ENCODE data around the gene MCC. TPM values are rescaled to one million over a fixed set of nuclear protein-coding genes. Genes with fewer than 3 reads are reported as not detected.

Gene MCC
- total RNA-seq, 5 donors from 2014 or later (not counting 1 experiment from before 2014, with no cell fraction given), result 2.6 to 8.3 (median 6.3) TPM

DNA sequence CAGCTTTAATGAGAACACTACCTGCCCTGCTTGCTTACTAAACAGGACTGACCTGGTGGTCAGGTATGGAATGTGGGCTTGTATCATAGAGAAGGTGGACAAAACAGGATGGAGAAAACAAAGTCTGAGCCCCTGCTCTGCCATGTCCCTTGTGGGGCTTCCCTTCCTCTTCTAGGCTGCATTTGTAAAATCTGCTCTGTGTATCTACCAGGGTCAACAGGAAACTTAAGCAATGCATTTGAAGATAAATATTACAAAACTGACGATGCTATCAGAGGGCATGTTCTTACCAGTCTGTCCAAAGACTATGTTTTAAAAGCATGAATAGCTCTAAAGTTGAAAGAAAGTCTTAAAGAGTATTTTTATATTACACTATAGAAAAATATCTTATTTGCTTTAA lies 282.9 kb downstream of the MCC start:
- Mint-ChIP-seq H3K4me1 (no peaks in the 10 kb centered on the region), H3K36me3 (no peaks in the 10 kb centered on the region), H3K9me3 (no peaks in the 10 kb centered on the region), H3K27me3 (no peaks in the 10 kb centered on the region), H3K27ac (no peak overlapping the region), H3K4me3 (no peak overlapping the region)
- POLR2A ChIA-PET, result no interaction called here
- ATAC-seq (replicated peaks in 1 of 4) (no peak), DNase-seq (no peak)
- WGBS (ENCODE audit: insufficient coverage), result no CpG with 5 or more reads among the region's 1 CpG
- Histone ChIP-seq H3K4me3 (ENCODE audit: control insufficient read depth in 1 of 2, extremely low read depth in 1 of 2, low read length in 1 of 2) (no peak overlapping the region), H3K36me3 (ENCODE audit: control insufficient read depth in 2 of 2, extremely low read depth in 1 of 2, insufficient read depth in 1 of 2, low read length in 1 of 2) (no peaks in the 10 kb centered on the region), H3K27ac (ENCODE audit: low read length) (no peak overlapping the region), H3K4me1 (ENCODE audit: control insufficient read depth in 1 of 2, extremely low read depth in 1 of 2, insufficient read depth in 2 of 2, low read length in 2 of 2) (no peaks in the 10 kb centered on the region), H3K9me3 (no peaks in the 10 kb centered on the region), H3K27me3 (replicated peaks in 1 of 2; ENCODE audit: control insufficient read depth in 2 of 2, extremely low read depth in 1 of 2, insufficient read depth in 2 of 2, low read length in 1 of 2) (no peaks in the 10 kb centered on the region)
- CTCF ChIA-PET, result interaction anchor here in 1 of 2 donors (0.6 kb wide), 1 partner anchor 9 kb away, joined by 4 read pairs; no protein-coding TSS in a partner anchor

DNA sequence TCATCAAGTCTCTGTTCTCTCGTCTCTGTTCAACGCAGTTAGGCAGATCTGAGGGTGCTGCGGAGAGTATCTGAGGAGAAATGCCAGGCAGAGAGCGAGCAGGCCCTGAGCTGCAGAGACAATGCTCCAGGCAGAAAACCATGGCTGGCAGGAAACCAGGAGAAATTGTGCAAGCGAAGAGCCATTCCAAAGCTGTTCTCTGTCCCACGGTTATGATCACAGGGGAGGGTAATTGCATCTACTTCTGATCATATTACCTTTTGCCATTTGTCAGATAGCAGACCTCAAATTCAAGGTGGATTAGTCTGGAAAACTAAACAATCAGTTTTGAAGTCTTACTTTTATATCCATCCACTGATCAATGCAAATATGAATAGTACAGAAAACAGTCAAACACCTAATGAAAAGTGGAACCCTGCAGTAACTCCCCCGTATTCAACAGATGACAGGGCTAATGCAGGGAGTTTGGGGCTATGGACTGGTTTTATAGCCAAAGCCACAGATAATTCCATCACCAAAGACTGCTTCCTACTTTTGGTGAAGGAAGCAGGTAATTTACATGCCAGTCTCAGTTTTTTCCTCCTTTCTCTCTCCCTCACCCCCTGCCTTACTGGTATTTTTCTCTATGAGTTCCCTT lies 283.6 kb downstream of the MCC start:
- DNase-seq, result no peak
- H3K36me3 Mint-ChIP-seq, result no peaks in the 10 kb centered on the region
- H3K27ac Mint-ChIP-seq, result no peak overlapping the region
- no peaks in the 10 kb centered on the region for H3K36me3 ChIP-seq (ENCODE audit: control insufficient read depth in 2 of 2, extremely low read depth in 1 of 2, insufficient read depth in 1 of 2, low read length in 1 of 2)
- no peak overlapping the region for H3K4me3 ChIP-seq (ENCODE audit: control insufficient read depth in 1 of 2, extremely low read depth in 1 of 2, low read length in 1 of 2)
- ATAC-seq (replicated peaks in 1 of 4), result no peak
- H3K9me3 ChIP-seq, result no peaks in the 10 kb centered on the region
- CTCF ChIA-PET, result interaction anchor here in 1 of 2 donors (0.6 kb wide), 1 partner anchor 10 kb away, joined by 4 read pairs; no protein-coding TSS in a partner anchor
- no peaks in the 10 kb centered on the region for H3K27me3 Mint-ChIP-seq
- 87% methylated on average over 5 of the region's 7 CpGs for WGBS (ENCODE audit: insufficient coverage)
- H3K4me1 ChIP-seq (ENCODE audit: control insufficient read depth in 1 of 2, extremely low read depth in 1 of 2, insufficient read depth in 2 of 2, low read length in 2 of 2), result no peaks in the 10 kb centered on the region
- H3K4me3 Mint-ChIP-seq, result no peak overlapping the region
- H3K27ac ChIP-seq (ENCODE audit: low read length), result no peak overlapping the region
- H3K9me3 Mint-ChIP-seq, result no peaks in the 10 kb centered on the region
- no peaks in the 10 kb centered on the region for H3K27me3 ChIP-seq (replicated peaks in 1 of 2; ENCODE audit: control insufficient read depth in 2 of 2, extremely low read depth in 1 of 2, insufficient read depth in 2 of 2, low read length in 1 of 2)
- POLR2A ChIA-PET, result no interaction called here
- H3K4me1 Mint-ChIP-seq, result peaks cover 0 to 2% (median 0%) of the 10 kb centered on the region in 3 donors

DNA sequence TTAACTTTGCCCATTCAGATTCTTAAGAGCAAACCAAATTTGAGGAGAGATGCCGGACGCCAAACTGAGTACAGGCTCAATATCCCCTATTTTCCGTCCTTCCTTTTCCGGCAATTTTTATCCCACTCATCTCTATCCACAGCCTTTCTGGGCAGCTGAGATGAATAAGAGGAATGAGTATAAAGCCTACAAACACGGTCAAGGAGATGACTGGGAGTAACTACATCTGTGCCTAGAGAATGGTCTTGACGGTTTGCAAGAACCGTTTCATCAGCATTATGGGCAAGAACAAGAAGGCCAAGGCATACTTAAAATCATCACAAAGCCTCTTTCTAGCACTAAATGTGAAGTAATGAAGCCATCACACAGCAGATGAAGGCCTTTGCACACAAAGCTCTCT lies 284.3 kb downstream of the MCC start:
- no peak overlapping the region for H3K27ac Mint-ChIP-seq
- H3K9me3 ChIP-seq, result no peaks in the 10 kb centered on the region

DNA sequence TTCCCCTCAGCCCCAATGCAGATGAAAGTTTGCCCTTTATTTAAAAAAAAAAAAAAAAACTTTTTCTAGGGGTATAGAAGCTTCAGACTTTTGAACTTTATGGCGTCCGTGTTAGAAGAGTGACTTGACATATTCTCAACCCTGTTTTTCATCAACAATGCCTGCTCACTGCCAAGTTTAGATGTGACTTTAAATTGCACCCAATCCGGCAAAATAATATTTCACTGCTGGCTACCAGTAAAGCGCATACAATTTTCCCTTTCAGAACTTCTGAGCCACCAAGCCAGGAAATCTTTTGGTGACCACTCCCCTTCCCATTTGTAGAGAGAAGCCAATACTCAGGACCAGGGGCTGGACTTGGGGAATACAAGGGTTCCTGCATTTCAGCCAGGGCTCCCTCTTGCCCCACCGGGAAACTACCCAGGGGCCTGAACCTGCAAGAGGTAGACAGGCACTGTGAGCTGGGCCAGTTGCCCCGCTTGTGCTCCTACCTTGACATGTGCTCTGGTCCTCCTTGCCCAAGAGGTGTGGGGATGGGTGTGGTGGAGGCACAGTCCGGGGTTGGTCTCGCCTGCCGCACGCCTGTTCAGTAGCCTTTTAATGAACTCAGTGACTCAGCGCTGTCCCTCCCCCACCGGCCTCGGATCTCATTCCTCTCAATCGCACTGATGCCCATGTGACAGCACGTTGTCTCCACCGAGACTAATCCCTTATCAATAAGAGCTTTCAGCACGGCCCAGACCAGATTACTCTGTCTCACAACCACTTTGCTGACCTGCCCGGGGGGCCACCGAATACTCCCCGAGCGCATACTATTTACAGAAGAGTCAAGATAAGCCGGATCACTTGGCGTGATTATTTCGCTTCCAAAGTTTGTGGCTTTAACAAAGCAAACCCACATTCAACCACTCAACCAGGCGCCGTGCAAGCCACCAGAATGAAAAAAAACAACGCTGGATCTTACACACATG lies 285.2 kb downstream of the MCC start:
- POLR2A ChIA-PET, result no interaction called here
- H3K4me3 ChIP-seq (ENCODE audit: control insufficient read depth in 1 of 2, extremely low read depth in 1 of 2, low read length in 1 of 2), result no peak overlapping the region
- ATAC-seq (replicated peaks in 1 of 4) (no peak), DNase-seq (peak in 1 of 35 experiments; percentile 3)
- peaks cover 0 to 2% (median 0%) of the 10 kb centered on the region in 3 donors for H3K4me1 Mint-ChIP-seq
- no peak overlapping the region for H3K4me3 Mint-ChIP-seq
- H3K27ac ChIP-seq (ENCODE audit: low read length), result no peak overlapping the region
- H3K9me3 Mint-ChIP-seq, result no peaks in the 10 kb centered on the region
- no peaks in the 10 kb centered on the region for H3K9me3 ChIP-seq
- no peaks in the 10 kb centered on the region for H3K36me3 ChIP-seq (ENCODE audit: control insufficient read depth in 2 of 2, extremely low read depth in 1 of 2, insufficient read depth in 1 of 2, low read length in 1 of 2)
- 91% methylated on average over 14 of the region's 27 CpGs for WGBS (ENCODE audit: insufficient coverage)
- H3K27me3 ChIP-seq (replicated peaks in 1 of 2; ENCODE audit: control insufficient read depth in 2 of 2, extremely low read depth in 1 of 2, insufficient read depth in 2 of 2, low read length in 1 of 2), result no peaks in the 10 kb centered on the region
- H3K27ac Mint-ChIP-seq, result no peak overlapping the region
- H3K27me3 Mint-ChIP-seq, result no peaks in the 10 kb centered on the region
- no peaks in the 10 kb centered on the region for H3K4me1 ChIP-seq (ENCODE audit: control insufficient read depth in 1 of 2, extremely low read depth in 1 of 2, insufficient read depth in 2 of 2, low read length in 2 of 2)
- H3K36me3 Mint-ChIP-seq, result no peaks in the 10 kb centered on the region
- CTCF ChIA-PET, result interaction anchor here in 1 of 2 donors (0.6 kb wide), 1 partner anchor 43 kb away, joined by 5 read pairs; no protein-coding TSS in a partner anchor

More for the DNA sequence above, 284.3 kb downstream of the MCC start:
- DNase-seq (no peak), ATAC-seq (replicated peaks in 1 of 4) (no peak)
- POLR2A ChIA-PET, result no interaction called here
- Histone ChIP-seq H3K27me3 (replicated peaks in 1 of 2; ENCODE audit: control insufficient read depth in 2 of 2, extremely low read depth in 1 of 2, insufficient read depth in 2 of 2, low read length in 1 of 2) (no peaks in the 10 kb centered on the region), H3K36me3 (ENCODE audit: control insufficient read depth in 2 of 2, extremely low read depth in 1 of 2, insufficient read depth in 1 of 2, low read length in 1 of 2) (no peaks in the 10 kb centered on the region), H3K27ac (ENCODE audit: low read length) (no peak overlapping the region), H3K4me1 (ENCODE audit: control insufficient read depth in 1 of 2, extremely low read depth in 1 of 2, insufficient read depth in 2 of 2, low read length in 2 of 2) (no peaks in the 10 kb centered on the region), H3K4me3 (ENCODE audit: control insufficient read depth in 1 of 2, extremely low read depth in 1 of 2, low read length in 1 of 2) (no peak overlapping the region)
- CTCF ChIA-PET, result no interaction called here
- H3K4me1 Mint-ChIP-seq, result peaks cover 0 to 2% (median 0%) of the 10 kb centered on the region in 3 donors
- no peaks in the 10 kb centered on the region for H3K9me3 Mint-ChIP-seq
- no peaks in the 10 kb centered on the region for H3K36me3 Mint-ChIP-seq
- H3K4me3 Mint-ChIP-seq, result no peak overlapping the region
- no peaks in the 10 kb centered on the region for H3K27me3 Mint-ChIP-seq
- 100% methylated on average over 1 of the region's 7 CpGs for WGBS (ENCODE audit: insufficient coverage)

- Histone ChIP-seq H3K4me1 (ENCODE audit: control insufficient read depth in 1 of 2, extremely low read depth in 1 of 2, insufficient read depth in 2 of 2, low read length in 2 of 2) (no peaks in the 10 kb centered on the region), H3K27ac (ENCODE audit: low read length) (no peak overlapping the region), H3K36me3 (ENCODE audit: control insufficient read depth in 2 of 2, extremely low read depth in 1 of 2, insufficient read depth in 1 of 2, low read length in 1 of 2) (no peaks in the 10 kb centered on the region), H3K27me3 (replicated peaks in 1 of 2; ENCODE audit: control insufficient read depth in 2 of 2, extremely low read depth in 1 of 2, insufficient read depth in 2 of 2, low read length in 1 of 2) (no peaks in the 10 kb centered on the region), H3K9me3 (no peaks in the 10 kb centered on the region), H3K4me3 (ENCODE audit: control insufficient read depth in 1 of 2, extremely low read depth in 1 of 2, low read length in 1 of 2) (no peak overlapping the region)
- Mint-ChIP-seq H3K27ac (no peak overlapping the region), H3K27me3 (no peaks in the 10 kb centered on the region), H3K36me3 (no peaks in the 10 kb centered on the region), H3K9me3 (no peaks in the 10 kb centered on the region), H3K4me3 (no peak overlapping the region), H3K4me1 (peaks cover 0 to 2% (median 0%) of the 10 kb centered on the region in 3 donors)
- ChIA-PET CTCF (interaction anchor here in 1 of 2 donors (0.7 kb wide), 1 partner anchor 8 kb away, joined by 3 read pairs; no protein-coding TSS in a partner anchor), POLR2A (interaction anchor here in 1 of 2 donors (0.6 kb wide), 1 partner anchor 18 kb away, joined by 4 read pairs; no protein-coding TSS in a partner anchor)
- no peak for DNase-seq
- 100% methylated on average over 2 of the region's 8 CpGs for WGBS (ENCODE audit: insufficient coverage)
- ATAC-seq (replicated peaks in 1 of 4), result no peak
Observed at GRCh38 chr5:113202287-113202686, 286.0 kb downstream of the MCC start.

GRCh38 chr5:113201715-113202114 lies 286.5 kb downstream of the MCC start:
- DNase-seq (no peak), ATAC-seq (replicated peaks in 1 of 4) (no peak)
- WGBS (ENCODE audit: insufficient coverage), result 84% methylated on average over 5 of the region's 5 CpGs
- H3K4me3 Mint-ChIP-seq, result no peak overlapping the region
- H3K4me3 ChIP-seq (ENCODE audit: control insufficient read depth in 1 of 2, extremely low read depth in 1 of 2, low read length in 1 of 2), result no peak overlapping the region
- H3K27me3 ChIP-seq (replicated peaks in 1 of 2; ENCODE audit: control insufficient read depth in 2 of 2, extremely low read depth in 1 of 2, insufficient read depth in 2 of 2, low read length in 1 of 2), result no peaks in the 10 kb centered on the region
- no peaks in the 10 kb centered on the region for H3K36me3 Mint-ChIP-seq
- H3K27ac Mint-ChIP-seq, result no peak overlapping the region
- H3K4me1 ChIP-seq (ENCODE audit: control insufficient read depth in 1 of 2, extremely low read depth in 1 of 2, insufficient read depth in 2 of 2, low read length in 2 of 2), result no peaks in the 10 kb centered on the region
- no peak overlapping the region for H3K27ac ChIP-seq (ENCODE audit: low read length)
- no peaks in the 10 kb centered on the region for H3K36me3 ChIP-seq (ENCODE audit: control insufficient read depth in 2 of 2, extremely low read depth in 1 of 2, insufficient read depth in 1 of 2, low read length in 1 of 2)
- H3K9me3 Mint-ChIP-seq, result no peaks in the 10 kb centered on the region
- POLR2A ChIA-PET, result no interaction called here
- peaks cover 0 to 2% (median 0%) of the 10 kb centered on the region in 3 donors for H3K4me1 Mint-ChIP-seq
- CTCF ChIA-PET, result interaction anchor here in 1 of 2 donors (0.7 kb wide), 1 partner anchor 9 kb away, joined by 3 read pairs; no protein-coding TSS in a partner anchor
- no peaks in the 10 kb centered on the region for H3K9me3 ChIP-seq
- no peaks in the 10 kb centered on the region for H3K27me3 Mint-ChIP-seq
